ENCODE data around the gene CRLF1. TPM values are rescaled to one million over a fixed set of nuclear protein-coding genes. Genes with fewer than 3 reads are reported as not detected.

Gene CRLF1
- total RNA-seq, 2 experiments from 2014 or later: not detected

- peaks cover 13% of the 10 kb centered on the region for H3K4me1 Mint-ChIP-seq (ENCODE audit: low read depth)
- TF ChIP-seq CTCF (IDR thresholded peaks at IDR 0.05): no peak
- no peaks in the 10 kb centered on the region for H3K27me3 Mint-ChIP-seq
- no peak for ATAC-seq
- H3K9me3 Mint-ChIP-seq: no peaks in the 10 kb centered on the region
- ChIA-PET POLR2A (interaction anchor here (0.7 to 1.1 kb wide), 2 partner anchors 10 to 21 kb away, joined by 3 to 5 read pairs; no protein-coding TSS in a partner anchor), CTCF (no interaction called here)
- H3K4me3 Mint-ChIP-seq: no peak overlapping the region
- intact Hi-C loops (cut with micrococcal nuclease): no loop called here
- H3K27ac Mint-ChIP-seq: no peak overlapping the region
- peaks cover 61% of the 10 kb centered on the region for H3K36me3 Mint-ChIP-seq (ENCODE audit: low read depth)
- no peak for DNase-seq
These were observed 38.2 kb downstream of the CRLF1 start for GRCh38 chr19:18568367-18568766.

- H3K4me3 Mint-ChIP-seq: no peak overlapping the region
- DNase-seq: no peak
- no peaks in the 10 kb centered on the region for H3K27me3 Mint-ChIP-seq
- H3K9me3 Mint-ChIP-seq: no peaks in the 10 kb centered on the region
- intact Hi-C loops (cut with micrococcal nuclease): no loop called here
- peaks cover 3% of the 10 kb centered on the region for H3K4me1 Mint-ChIP-seq (ENCODE audit: low read depth)
- TF ChIP-seq CTCF (IDR thresholded peaks at IDR 0.05): no peak
- no peak overlapping the region for H3K27ac Mint-ChIP-seq
- POLR2A ChIA-PET: no interaction called here
- CTCF ChIA-PET: no interaction called here
- ATAC-seq: no peak
- H3K36me3 Mint-ChIP-seq (ENCODE audit: low read depth): peaks cover 55% of the 10 kb centered on the region
These were observed 39.6 kb downstream of the CRLF1 start for GRCh38 chr19:18566953-18567352.

GRCh38 chr19:18562086-18562485, 44.5 kb downstream of the CRLF1 start:
- Mint-ChIP-seq H3K36me3 (ENCODE audit: low read depth) (peaks cover 42% of the 10 kb centered on the region), H3K27ac (no peak overlapping the region), H3K27me3 (no peaks in the 10 kb centered on the region), H3K4me1 (ENCODE audit: low read depth) (peaks cover 15% of the 10 kb centered on the region), H3K9me3 (no peaks in the 10 kb centered on the region), H3K4me3 (no peak overlapping the region)
- intact Hi-C loops (cut with micrococcal nuclease): no loop called here
- POLR2A ChIA-PET: no interaction called here
- CTCF ChIA-PET: no interaction called here
- TF ChIP-seq CTCF (IDR thresholded peaks at IDR 0.05): no peak
- ATAC-seq (no peak), DNase-seq (no peak)

GRCh38 chr19:18559685-18560084, 46.9 kb downstream of the CRLF1 start:
- no peaks in the 10 kb centered on the region for H3K27me3 Mint-ChIP-seq
- no peaks in the 10 kb centered on the region for H3K9me3 Mint-ChIP-seq
- ATAC-seq: no peak
- DNase-seq: no peak
- CTCF ChIA-PET: interaction anchor here (0.8 to 3.1 kb wide), 5 partner anchors 11 to 108 kb away, joined by 3 to 20 read pairs (median 6); partner anchors contain the start of gene REX1BD
- peak overlapping the region; percentile 95 for H3K27ac Mint-ChIP-seq
- no peak for TF ChIP-seq CTCF (IDR thresholded peaks at IDR 0.05)
- POLR2A ChIA-PET: interaction anchor here (1.0 to 4.6 kb wide), 3 partner anchors 10 to 15 kb away, joined by 3 to 21 read pairs (median 6); partner anchors contain the start of gene UBA52
- H3K4me3 Mint-ChIP-seq: peak overlapping the region; percentile 90
- intact Hi-C loops (cut with micrococcal nuclease): loop anchor here (5.0 kb wide), 1 partner anchor 37 kb away; the partner anchor contains the start of gene ELL
- H3K36me3 Mint-ChIP-seq (ENCODE audit: low read depth): peaks cover 35% of the 10 kb centered on the region
- H3K4me1 Mint-ChIP-seq (ENCODE audit: low read depth): peaks cover 15% of the 10 kb centered on the region

GRCh38 chr19:18558604-18559003, 48.0 kb downstream of the CRLF1 start:
- peak overlapping the region; percentile 90 for H3K4me3 Mint-ChIP-seq
- DNase-seq (no peak), ATAC-seq (no peak)
- peaks cover 26% of the 10 kb centered on the region for H3K36me3 Mint-ChIP-seq (ENCODE audit: low read depth)
- no peaks in the 10 kb centered on the region for H3K27me3 Mint-ChIP-seq
- TF ChIP-seq CTCF (IDR thresholded peaks at IDR 0.05): no peak
- CTCF ChIA-PET: interaction anchor here (1.2 to 4.4 kb wide), 7 partner anchors 14 to 107 kb away, joined by 3 to 20 read pairs (median 6); partner anchors contain the start of genes ELL and REX1BD
- H3K4me1 Mint-ChIP-seq (ENCODE audit: low read depth): peaks cover 15% of the 10 kb centered on the region
- intact Hi-C loops (cut with micrococcal nuclease): loop anchor here (5.0 kb wide), 1 partner anchor 36 kb away; the partner anchor contains the start of gene ELL
- H3K27ac Mint-ChIP-seq: peak overlapping the region; percentile 95
- POLR2A ChIA-PET: interaction anchor here (0.8 to 4.6 kb wide), 14 partner anchors 10 to 611 kb away, joined by 3 to 21 read pairs (median 4); partner anchors contain the start of genes ELL, FKBP8, JUND and MEF2B
- no peaks in the 10 kb centered on the region for H3K9me3 Mint-ChIP-seq
